LNCaP clone FGC (cell line): ENCODE measurements around the gene TESK2.
"Not testable (repeated sequence)": the region's sequence is repeated elsewhere in the genome, so short reads cannot be mapped to it uniquely, and the experiment has no call there.

Experiments used
- DNase-seq: peaks from one replicate; pipeline ENCODE4 v3.0.0-alpha.2; 2011; ENCODE audit warnings: low read depth
- H3K4me3 ChIP-seq: 2 replicates; pipeline ENCODE4 v1.5.1; 2011; ENCODE audit warnings: mild to moderate bottlenecking, low read depth, low read length, control low read depth
- CTCF ChIP-seq: IDR thresholded peaks from 2 replicates; pipeline ENCODE4 v1.5.1; 2012; ENCODE audit warnings: mild to moderate bottlenecking; ENCODE audit not compliant: control insufficient read depth, insufficient read depth; ENCODE audit errors: extremely low read depth

Gene TESK2

GRCh38 chr1:45397285-45397684 is 93.7 kb downstream of the TESK2 start:
- TF ChIP-seq CTCF: no peak

DNA sequence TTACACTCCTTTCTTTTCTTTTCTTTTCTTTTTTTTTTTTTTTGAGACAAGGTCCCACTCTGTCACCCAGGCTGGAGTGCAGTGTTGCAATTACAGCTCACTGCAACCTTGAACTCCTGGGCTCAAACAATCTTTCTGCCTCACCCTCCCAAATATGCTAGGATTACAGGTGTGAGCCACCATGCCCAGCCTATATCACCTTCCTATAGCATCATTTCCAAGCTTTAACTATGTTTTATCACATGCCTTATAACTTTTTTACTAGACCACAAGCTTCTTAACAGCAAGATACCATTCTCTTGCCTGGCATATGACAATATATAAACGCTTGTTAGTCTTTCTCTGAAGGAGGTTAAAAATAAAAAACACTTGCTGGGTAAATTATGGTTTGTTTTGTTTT is 95.4 kb downstream of the TESK2 start:
- TF ChIP-seq CTCF: no peak
- DNase-seq: no peak
- H3K4me3 ChIP-seq: no peak overlapping the region

More at GRCh38 chr1:45397285-45397684, 93.7 kb downstream of the TESK2 start:
- no peak overlapping the region for H3K4me3 ChIP-seq
- no peak for DNase-seq

- DNase-seq: no peak
- no peak for TF ChIP-seq CTCF
- H3K4me3 ChIP-seq: no peak overlapping the region
These were observed 95.9 kb downstream of the TESK2 start for GRCh38 chr1:45395051-45395450.

GRCh38 chr1:45394342-45394741 is 96.6 kb downstream of the TESK2 start:
- no peak for DNase-seq
- no peak for TF ChIP-seq CTCF
- H3K4me3 ChIP-seq: no peak overlapping the region

GRCh38 chr1:45393718-45394302 is 97.2 kb downstream of the TESK2 start:
- no peak for TF ChIP-seq CTCF

DNA sequence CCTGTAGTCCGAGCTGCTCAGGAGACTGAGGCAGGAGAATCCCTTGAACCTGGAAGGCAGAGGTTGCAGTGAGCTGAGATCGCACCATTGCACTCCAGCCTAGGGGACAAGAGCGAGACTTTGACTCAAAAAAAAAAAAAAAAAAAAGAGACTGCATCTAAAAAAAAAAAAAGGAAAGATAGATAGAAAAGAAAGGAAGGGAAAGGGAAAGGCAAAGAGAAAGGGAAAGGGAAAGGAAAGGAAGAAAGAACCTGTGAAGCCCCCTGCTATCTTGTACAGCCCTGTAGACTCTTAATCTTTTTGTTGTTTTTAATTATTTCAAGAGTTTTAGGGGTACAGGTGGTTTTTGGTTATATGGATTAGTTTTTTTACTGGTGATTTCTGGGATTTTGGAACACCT is 104.7 kb downstream of the TESK2 start:
- no peak for DNase-seq
- H3K4me3 ChIP-seq: no peak overlapping the region
- no peak for TF ChIP-seq CTCF

More at GRCh38 chr1:45393718-45394302, 97.2 kb downstream of the TESK2 start:
- no peak overlapping the region for H3K4me3 ChIP-seq
- no peak for DNase-seq

GRCh38 chr1:45385302-45385701 is 105.7 kb downstream of the TESK2 start:
- H3K4me3 ChIP-seq: no peak overlapping the region
- DNase-seq: no peak
- TF ChIP-seq CTCF: no peak

- not testable (repeated sequence) for DNase-seq, H3K4me3 ChIP-seq
These were observed 106.8 kb downstream of the TESK2 start for GRCh38 chr1:45384213-45384612.
